Adrenal gland (tissue), 12 donors: ENCODE results near the gene CACNA1B. TPM values are rescaled to one million over a fixed set of nuclear protein-coding genes. Genes with fewer than 3 reads are reported as not detected.
A peak's percentile ranks its signal among the peaks of the same experiment; 100 is the strongest.

ENCODE experiments used
- DNase-seq, 7 donors: peaks; one replicate each; pipeline ENCODE4 v3.0.0-alpha.2; 2019 to 2020
- H3K27ac ChIP-seq, 5 donors: fragments of 200-600 bp; sonication (generic) in 4 of 5; 1 replicate in 3 of 5; 2 replicates in 2 of 5; pipeline versions ENCODE4 v1.5.1 to v1.8.0; 2016 to 2020; ENCODE audit warnings: mild to moderate bottlenecking in 1 of 5
- H3K27me3 ChIP-seq: fragments of 200-600 bp; 2 replicates; pipeline ENCODE4 v1.8.0; 2021
- H3K36me3 ChIP-seq, 2 donors: fragments of 200-600 bp; replicated peaks in 1 of 2; 1 replicate in 1 of 2; 2 replicates in 1 of 2; pipeline versions ENCODE4 v1.5.1 to v1.8.0; 2018 to 2022
- H3K4me1 ChIP-seq, 2 donors: fragments of 200-600 bp; replicated peaks in 1 of 2; 1 replicate in 1 of 2; 2 replicates in 1 of 2; pipeline versions ENCODE4 v1.5.1 to v1.8.0; 2018 to 2021
- H3K4me3 ChIP-seq, 4 donors: fragments of 200-600 bp; sonication (generic) in 3 of 4; one replicate each; pipeline ENCODE4 v1.5.1; 2016 to 2018
- H3K9me3 ChIP-seq, 3 donors: fragments of 200-600 bp; sonication (generic) in 1 of 3; replicated peaks in 1 of 3; 1 replicate in 2 of 3; 2 replicates in 1 of 3; pipeline versions ENCODE4 v1.5.1 to v1.8.0; 2016 to 2021
- POLR2A ChIP-seq, 2 donors: fragments of 450-650 bp; IDR thresholded peaks; one replicate each; pipeline ENCODE4 v1.6.1; 2017; ENCODE audit warnings: antibody characterized with exemption in 2 of 2, mild to moderate bottlenecking in 2 of 2, moderate library complexity in 1 of 2
- WGBS, 4 donors: extraction: QIAGEN DNeasy Blood & Tissue Kit in 2 of 4; methylation state at CpG; one replicate each; pipeline versions ENCODE4 v1.1.5 to v1.1.7; 2013 to 2017; 5-methylcytosine and 5-hydroxymethylcytosine counted together
- intact Hi-C, 2 donors: fragments of 100-400 bp; cut with DNase I; formaldehyde crosslinking; loops; one replicate each; pipeline versions ENCODE4 v1.14.1 to v1.15.0; 2022 to 2023
- polyA plus RNA-seq, 3 donors: library from polyadenylated mRNA; stranded (reverse); fragments of 200-250 nt in 2 of 3; fragments of 350-450 nt in 1 of 3; fragmentation: Illumina TruSeq in 1 of 3; extraction: RNeasy Lipid Tissue Mini Kit (QIAGEN cat#74804) in 1 of 3; gene quantifications; one replicate each; pipeline ENCODE4 v1.2.3, GENCODE V29; 2013 to 2014
- total RNA-seq, 9 donors: library from RNA; depleted of rRNA in 4 of 9; stranded (reverse); fragments of >200 nt in 4 of 9; fragments of 120-200 nt in 1 of 9; fragmentation: NEBNext Ultra II Directional in 1 of 9; extraction: Animal tissue kit (Norgen Biotek cat#: 25700) in 1 of 9; gene quantifications; one replicate each; pipeline versions ENCODE4 v1.1.0 to v1.2.4, GENCODE V29; 2013 to 2023
- TF ChIP-seq, protein P1 (sequence below), 6 experiments: fragments of 450-650 bp in 4 of 6; fragments of 200-600 bp in 2 of 6; sonication (generic) in 1 of 6; IDR thresholded peaks; 1 replicate in 5 of 6; 2 replicates in 1 of 6; pipeline versions ENCODE4 v1.5.1 to v1.8.0; 2016 to 2021; ENCODE audit warnings: antibody characterized with exemption in 6 of 6, mild to moderate bottlenecking in 2 of 6, moderate library complexity in 1 of 6
- donor health status: healthy with polysubstance abuse.
- donor health status: Bipolar disorder and iron deficiency.
- donor health status: DM: yes; HTN: yes; CAD: no.
- donor health status: DM: no; HTN: no; CAD: no.
- donor health status: DM: no; HTN: no; CAD: no.
- donor health status: DM: yes; HTN: yes; CAD: no.

Gene CACNA1B
- total and polyA plus RNA-seq, 12 donors = 0.04 to 4.9 (median 1.1) TPM; not detected in 1

DNA sequence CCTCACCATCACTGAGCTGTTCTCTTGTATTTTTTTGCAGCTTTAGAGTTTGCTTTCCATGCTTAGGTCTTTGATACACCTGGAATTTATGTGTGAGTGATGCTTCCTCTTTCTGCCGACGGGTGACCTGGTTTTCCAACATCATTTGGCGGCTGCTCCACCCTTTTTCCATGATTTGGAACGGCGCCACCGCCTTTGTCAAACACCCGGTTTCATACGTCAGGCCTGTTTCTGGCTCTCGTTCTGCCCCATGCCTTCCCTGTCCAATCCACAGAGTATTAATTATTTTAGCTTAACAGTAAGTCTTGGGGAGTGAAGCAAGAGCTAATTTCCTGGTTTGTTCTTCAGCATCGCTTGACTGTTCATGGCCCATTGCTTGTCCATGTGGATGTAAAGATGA, 30.2 kb downstream of the CACNA1B start:
- TF ChIP-seq POLR2A (IDR thresholded peaks at IDR 0.05) = no peak

DNA sequence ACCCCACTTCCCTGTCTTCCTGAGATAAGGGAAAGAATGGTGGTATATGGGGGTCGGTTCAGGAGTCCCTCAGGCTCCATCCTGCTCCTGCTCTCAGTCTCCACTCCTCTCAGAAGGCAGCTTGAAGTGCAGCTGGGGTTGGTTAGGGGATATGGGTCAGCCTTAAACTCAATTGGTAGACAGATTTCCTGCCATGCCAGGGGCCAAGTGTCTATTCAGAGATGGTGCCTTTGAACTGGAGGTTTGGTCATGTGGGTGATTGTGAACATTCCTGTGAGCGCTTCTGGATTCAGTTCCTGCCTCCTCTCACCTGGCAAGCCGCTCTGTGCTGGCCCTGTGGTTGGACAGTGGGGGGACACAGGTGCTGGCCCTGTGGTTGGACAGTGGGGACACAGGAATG, 35.1 kb downstream of the CACNA1B start:
- intact Hi-C loops = no loop called here
- Histone ChIP-seq H3K9me3 (no peaks in the 10 kb centered on the region), H3K4me1 (no peaks in the 10 kb centered on the region), H3K27me3 (no peaks in the 10 kb centered on the region), H3K4me3 (no peak overlapping the region), H3K36me3 (no peaks in the 10 kb centered on the region), H3K27ac (no peak overlapping the region)
- DNase-seq = peak in 1 of 7 donors; percentile 25
- TF ChIP-seq, protein P1, sequence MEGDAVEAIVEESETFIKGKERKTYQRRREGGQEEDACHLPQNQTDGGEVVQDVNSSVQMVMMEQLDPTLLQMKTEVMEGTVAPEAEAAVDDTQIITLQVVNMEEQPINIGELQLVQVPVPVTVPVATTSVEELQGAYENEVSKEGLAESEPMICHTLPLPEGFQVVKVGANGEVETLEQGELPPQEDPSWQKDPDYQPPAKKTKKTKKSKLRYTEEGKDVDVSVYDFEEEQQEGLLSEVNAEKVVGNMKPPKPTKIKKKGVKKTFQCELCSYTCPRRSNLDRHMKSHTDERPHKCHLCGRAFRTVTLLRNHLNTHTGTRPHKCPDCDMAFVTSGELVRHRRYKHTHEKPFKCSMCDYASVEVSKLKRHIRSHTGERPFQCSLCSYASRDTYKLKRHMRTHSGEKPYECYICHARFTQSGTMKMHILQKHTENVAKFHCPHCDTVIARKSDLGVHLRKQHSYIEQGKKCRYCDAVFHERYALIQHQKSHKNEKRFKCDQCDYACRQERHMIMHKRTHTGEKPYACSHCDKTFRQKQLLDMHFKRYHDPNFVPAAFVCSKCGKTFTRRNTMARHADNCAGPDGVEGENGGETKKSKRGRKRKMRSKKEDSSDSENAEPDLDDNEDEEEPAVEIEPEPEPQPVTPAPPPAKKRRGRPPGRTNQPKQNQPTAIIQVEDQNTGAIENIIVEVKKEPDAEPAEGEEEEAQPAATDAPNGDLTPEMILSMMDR (IDR thresholded peaks at IDR 0.05) = no peak
- no peak for TF ChIP-seq POLR2A (IDR thresholded peaks at IDR 0.05)
- 40 to 81% (median 78%) methylated on average over 1 to 3 of the region's 3 CpGs for WGBS, 4 donors

More for the DNA sequence above, 30.2 kb downstream of the CACNA1B start:
- intact Hi-C loops = no loop called here
- 79 to 81% (median 80%) methylated on average over 10 of the region's 10 CpGs for WGBS, 4 donors
- Histone ChIP-seq H3K27ac (no peak overlapping the region), H3K9me3 (no peaks in the 10 kb centered on the region), H3K27me3 (no peaks in the 10 kb centered on the region), H3K4me3 (no peak overlapping the region), H3K36me3 (no peaks in the 10 kb centered on the region), H3K4me1 (no peaks in the 10 kb centered on the region)
- DNase-seq = peak in 1 of 7 donors; percentile 37

DNA sequence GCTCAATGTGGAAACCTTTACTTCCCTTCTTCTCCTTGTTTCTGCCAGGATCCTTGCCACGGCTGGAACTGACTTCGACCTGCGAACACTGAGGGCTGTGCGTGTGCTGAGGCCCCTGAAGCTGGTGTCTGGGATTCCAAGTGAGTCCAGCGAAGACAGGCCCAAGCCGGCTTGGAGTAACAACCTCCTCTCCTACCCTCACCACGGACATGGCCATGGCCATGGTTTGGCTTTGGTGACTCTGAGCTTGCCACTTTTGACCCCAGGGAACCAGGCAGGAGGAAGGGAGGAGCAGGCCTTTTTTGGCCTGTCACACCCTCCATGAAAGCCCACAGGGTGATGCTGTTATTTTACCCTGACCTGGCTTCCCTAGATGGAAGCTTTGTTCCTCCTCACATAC, 35.5 kb downstream of the CACNA1B start:
- WGBS, 4 donors = 91 to 100% (median 92%) methylated on average over 2 to 7 of the region's 7 CpGs
- Histone ChIP-seq H3K9me3 (no peaks in the 10 kb centered on the region), H3K27me3 (no peaks in the 10 kb centered on the region), H3K4me3 (no peak overlapping the region), H3K27ac (no peak overlapping the region), H3K4me1 (no peaks in the 10 kb centered on the region), H3K36me3 (no peaks in the 10 kb centered on the region)
- intact Hi-C loops = no loop called here
- TF ChIP-seq, protein P1 (IDR thresholded peaks at IDR 0.05) = no peak
- peak in 1 of 7 donors; percentile 20 for DNase-seq

DNA sequence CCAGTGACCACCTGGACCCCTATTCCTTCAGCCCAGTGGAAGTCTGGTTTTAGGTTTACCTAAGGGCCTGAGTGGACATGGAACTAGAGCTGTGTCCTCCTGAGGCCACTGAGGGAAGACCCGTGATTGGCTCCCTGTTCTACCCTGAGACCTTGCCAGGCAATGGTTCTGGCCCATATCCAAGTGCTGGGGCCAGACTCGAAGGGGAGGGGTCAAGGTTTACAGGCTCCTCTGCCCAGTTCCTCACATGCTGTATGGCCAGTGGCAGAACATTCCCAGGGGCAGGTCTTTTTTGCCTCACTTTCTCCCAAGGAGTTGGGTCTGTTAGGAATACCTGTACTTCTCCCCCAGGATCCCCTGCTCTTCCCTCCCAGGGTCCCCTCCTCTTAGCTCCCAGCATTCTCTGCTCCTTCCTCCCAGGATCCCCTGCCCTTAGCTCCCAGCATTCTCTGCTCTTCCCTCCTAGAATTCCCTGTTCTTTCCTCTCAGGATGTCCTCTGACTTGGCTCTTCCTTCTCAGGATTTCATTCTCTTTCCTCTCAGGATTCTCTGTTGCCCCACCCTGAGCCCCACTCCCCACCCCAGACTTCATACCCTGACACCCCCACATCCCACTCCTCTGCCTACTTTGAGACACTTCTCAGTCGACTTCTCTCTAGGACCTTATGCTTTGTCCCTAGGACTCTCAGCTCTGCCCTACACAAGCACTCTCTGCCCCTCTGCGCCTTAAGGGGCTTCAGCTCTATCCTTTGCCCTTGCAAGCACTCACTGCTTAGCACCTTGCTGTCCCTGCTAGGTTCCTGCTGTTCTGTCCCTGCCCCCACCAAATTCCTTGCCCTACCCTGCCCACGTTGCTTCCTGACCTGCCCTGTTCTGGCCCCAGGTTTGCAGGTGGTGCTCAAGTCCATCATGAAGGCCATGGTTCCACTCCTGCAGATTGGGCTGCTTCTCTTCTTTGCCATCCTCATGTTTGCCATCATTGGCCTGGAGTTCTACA, 36.5 kb downstream of the CACNA1B start:
- Histone ChIP-seq H3K9me3 (no peaks in the 10 kb centered on the region), H3K27me3 (no peaks in the 10 kb centered on the region), H3K36me3 (no peaks in the 10 kb centered on the region), H3K4me3 (no peak overlapping the region), H3K27ac (no peak overlapping the region), H3K4me1 (no peaks in the 10 kb centered on the region)
- 62 to 78% (median 75%) methylated on average over 4 to 5 of the region's 5 CpGs for WGBS, 4 donors
- DNase-seq = peak in 1 of 7 donors; percentile 25
- no peak for TF ChIP-seq POLR2A (IDR thresholded peaks at IDR 0.05)
- TF ChIP-seq, protein P1 (IDR thresholded peaks at IDR 0.05) = no peak
- intact Hi-C loops = no loop called here
